ENCODE measurements around the gene PTPRN2.

PTPRN2 gene

DNA sequence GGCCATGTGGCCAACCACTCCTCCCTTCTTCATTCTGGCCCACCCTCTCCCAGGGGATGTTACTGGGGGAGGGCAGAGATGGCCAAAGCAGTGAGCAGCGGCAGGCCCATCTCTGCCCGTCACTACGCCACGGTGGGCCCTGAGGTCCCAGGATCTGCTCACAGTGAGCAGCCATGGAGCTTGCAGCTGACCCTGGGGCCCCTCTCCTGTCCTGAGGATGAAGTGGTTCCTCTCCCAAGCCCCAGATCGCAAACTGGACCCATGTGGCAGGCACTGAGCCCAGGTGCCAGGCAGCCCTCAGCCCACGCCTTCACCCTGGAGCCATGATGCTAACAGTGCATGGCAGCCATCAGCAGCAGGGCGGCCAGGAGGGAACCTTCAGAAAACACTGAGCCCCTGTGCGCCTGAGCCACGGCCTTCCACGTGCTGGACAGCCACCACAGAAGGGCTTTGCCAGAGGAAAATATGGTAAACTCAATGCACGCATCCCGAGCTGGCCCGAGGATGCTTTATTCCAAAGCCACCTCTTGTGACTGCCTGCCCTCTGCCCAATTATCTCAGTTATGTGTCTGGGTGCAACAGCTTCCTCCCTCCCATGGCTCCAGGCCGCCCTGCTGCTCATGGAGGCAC, 485.7 kb downstream of the PTPRN2 start:
- no peak for DNase-seq

DNA sequence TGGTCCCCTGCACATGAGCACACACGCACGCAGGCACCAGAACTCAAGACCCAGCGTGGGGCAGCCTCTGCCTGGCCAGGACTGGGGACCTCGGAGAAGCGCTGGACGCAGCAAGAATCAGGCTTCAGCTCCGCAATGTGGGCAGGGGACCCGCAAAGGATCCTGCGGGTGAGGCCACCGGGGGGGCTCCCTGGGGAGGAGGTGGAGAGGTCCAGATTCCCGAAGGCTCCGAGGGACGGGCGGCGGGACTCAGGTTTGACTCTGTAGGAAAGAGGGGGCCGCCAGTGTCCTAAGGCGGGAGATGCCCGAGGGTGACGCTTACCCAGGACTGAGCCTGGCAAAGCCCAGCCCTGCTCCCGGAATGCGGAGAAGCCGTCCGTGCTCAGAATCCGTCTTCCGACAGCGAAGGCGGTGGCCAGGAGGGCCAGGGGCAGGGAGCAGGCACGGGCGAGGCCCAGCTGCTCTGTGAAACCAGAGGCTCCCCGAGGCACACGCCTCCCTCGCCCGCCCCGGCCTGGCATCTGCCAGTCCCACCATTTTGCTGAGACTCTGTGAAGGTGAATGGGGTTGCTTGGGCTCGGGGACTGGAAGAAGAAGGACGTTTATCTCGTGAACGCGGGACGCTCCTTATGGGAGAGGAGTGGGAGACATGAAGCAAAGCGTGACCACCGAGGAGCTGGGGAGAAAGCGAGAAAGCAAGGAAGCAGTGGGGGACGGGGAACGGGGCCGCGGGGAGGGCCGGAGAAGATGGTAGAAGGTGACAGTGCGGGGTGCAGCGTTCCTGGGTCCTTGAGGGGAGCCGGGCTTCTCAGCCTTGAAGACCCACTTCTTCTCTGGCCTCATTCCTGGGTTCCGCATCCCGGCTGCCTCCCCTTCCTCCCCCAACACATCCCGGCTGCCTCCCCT, 489.2 kb downstream of the PTPRN2 start:
- no peak for DNase-seq

DNA sequence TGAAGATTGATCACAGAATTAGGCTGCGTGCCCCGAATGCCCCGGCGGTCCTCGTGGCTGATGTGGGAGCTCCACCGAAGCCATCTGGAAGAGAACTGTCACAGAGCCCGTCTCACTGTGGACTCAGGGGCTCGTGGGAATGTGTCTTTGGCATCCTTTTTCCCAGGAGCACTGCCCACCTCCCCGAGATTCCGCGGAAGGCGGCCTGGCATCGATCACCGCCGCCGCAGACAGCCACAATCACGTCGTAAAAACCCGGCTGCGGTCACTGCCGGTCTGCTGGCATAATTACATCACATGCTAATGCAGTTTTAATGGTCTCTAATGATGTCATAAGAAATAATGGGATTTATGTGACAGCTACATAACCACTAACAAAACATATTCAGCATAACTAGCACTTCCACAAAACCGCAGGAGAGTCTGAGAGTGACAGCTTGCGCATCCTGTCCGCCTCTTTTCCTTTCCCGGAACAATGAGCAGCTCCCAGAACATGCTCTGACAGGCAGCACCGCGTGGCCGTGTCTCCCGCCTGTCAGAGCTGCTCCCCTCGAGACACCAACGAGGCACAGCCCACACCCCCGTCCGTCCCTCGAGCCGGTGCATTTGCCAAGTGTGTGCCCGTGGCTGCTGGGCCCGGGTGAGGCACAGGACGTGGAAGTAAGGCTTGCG, 490.0 kb downstream of the PTPRN2 start:
- DNase-seq, result no peak

DNA sequence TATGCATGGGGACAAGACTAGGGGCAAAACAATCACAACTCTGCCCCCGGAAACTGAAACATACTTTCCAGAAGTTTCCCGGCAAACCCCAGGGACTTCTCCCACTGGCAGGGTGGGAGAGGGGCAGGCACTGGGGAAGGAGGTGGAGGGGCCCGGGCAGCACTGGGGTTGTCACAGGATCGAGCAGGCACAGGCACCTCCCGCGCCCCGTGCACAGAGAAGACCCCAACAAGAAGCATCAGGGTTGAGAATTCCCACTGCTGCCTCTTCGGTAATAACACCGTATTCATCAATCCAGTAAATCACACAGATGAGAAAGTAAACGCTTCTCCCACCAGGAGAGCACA, 490.5 kb downstream of the PTPRN2 start:
- no peak for DNase-seq

DNA sequence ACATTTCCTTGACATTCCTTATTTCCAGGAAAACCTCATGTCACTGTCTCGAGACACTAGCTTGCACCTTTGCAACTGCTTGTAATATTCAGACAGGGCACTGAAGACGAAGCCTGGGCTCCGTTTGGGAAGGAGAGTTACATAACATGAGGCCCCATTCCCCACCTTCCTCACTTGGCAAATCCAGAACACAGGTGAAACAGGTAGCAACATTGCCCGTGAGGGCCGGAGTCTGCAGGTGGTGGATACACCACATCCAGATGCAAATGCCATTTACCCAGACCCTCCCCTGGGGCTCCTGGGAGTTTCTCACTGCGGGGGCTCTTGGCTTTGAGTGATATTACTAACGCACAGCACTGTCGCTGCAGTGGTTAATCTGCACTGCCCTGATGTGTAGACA, 491.0 kb downstream of the PTPRN2 start:
- no peak for DNase-seq

DNA sequence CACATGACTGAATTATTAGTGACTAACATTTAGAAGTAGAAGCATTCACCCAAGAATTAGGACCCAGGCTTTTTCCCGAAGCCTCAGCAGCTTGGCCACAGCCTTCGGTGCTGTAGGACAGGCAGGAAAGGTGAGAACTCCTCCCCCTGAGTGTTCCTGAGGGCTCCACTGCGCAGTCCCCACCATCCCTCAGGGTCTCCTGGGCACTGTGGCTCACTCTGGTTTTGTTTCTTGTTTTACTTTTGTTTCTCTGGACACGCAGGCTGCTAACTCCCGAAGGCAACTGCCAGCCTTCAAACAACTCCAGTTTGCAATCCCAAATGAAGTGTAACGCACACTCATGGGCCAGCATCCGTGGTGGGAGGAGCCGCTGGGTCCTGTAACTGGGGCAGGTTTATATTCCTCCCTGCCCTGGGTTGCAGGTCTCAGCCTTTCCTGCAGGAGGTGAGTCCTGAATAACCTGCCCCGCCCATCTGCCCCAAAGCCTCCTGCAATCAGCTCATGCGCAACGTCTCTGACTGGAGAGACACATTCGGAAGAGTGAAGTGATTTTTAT, 492.9 kb downstream of the PTPRN2 start:
- DNase-seq, result no peak

DNA sequence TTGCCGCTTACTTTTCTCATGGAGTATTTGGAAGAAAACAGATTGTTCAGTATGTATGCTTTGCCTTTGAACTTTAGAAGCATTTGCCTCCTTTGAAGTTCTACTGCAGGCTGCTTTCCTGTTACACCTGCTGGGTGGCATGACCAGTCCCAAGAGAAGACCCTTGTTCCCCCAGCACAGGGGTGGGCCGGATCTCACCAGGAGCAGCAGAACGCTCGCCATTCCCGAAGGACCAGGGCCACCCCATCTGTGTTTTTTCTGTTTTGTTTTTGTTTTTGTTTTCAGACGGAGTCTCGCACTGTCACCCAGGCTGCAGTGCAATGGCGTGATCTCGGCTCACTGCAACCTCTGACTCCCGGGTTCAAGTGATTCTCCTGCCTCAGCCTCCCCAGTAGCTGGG, 493.6 kb downstream of the PTPRN2 start:
- DNase-seq, result no peak

DNA sequence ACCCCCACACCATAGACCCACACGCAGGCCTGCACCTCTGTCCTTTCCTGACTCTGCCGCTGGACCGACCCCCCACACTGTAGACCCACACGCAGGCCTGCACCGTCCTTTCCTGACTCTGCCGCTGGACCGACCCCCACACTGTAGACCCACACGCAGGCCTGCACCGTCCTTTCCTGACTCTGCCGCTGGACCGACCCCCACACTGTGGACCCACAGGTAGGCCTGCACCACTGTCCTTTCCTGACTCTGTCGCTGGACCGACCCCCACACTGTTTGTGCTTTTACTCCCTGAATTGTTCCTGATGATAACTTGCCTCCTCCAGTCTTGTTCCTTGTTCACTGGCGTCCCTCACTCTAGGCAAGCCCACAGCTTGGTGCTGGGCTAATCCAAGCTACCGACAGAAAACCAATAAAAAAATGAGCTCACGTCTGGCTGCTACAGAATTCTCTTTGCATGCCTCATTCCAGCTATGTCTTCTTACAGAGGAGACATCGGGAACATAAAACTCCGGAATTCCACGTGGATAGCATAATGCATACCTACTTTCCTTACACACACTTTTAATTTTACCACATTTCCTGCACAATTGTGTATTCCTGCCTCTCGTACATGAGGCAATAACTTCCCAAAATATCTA, 494.3 kb downstream of the PTPRN2 start:
- DNase-seq, result no peak

DNA sequence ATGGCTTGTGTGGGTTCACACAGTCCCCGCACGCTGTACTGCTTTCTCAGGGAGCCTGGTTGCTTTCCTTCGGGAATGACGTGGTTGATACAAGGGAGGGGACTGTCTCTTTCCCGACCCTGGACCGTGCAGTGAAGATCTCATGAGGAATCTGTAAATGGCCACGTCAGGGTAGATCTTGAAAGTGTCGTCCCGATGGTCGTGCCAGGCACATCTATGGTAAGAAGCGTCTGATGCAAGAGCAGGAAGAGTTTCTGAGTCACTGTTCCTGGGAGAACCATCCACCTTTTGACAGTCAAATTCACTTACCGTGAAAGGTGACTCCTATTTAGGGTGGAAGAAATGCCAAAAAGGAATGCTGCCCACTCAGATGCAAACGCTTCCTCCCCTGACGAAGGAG, 500.4 kb downstream of the PTPRN2 start:
- no peak for DNase-seq

DNA sequence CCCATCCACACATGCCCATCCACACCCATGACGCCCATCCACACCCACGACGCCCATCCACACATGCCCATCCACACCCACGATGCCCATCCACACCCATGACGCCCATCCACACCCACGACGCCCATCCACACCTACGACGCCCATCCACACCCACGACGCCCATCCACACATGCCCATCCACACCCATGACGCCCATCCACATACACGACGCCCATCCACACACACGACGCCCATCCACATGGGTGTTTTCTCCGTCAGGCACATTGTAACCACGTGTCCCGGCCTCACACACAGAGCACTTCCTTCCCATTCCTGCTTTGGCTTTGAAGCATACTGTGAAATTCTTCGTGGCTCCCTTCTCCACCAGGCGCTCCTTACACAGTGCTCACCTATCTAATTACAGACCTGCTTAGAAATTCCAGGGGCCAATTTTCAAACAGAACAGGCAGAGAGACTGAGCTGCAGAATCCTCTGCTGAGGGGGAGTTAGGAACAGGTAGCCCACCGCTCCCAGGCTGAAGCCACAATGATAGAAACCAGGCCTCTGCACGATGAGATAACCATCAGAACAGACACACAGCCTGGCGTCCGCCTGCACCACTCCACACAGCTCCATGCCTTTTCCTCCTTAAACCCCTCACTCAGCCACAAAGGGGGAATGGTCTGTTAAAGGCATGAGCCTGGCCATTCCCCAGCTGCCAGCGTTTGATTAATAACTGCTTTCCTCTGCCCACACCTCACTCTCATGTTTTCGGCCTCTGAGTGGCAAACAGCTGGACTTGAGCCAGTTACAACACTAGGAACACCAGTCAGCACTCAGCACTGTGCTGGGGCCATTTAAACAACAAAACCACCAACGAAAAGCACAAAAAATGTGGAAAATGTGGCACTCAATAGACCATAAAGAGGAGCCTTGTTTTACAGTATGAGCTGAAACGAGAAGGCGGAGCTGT, 501.6 kb downstream of the PTPRN2 start:
- DNase-seq, result no peak

DNA sequence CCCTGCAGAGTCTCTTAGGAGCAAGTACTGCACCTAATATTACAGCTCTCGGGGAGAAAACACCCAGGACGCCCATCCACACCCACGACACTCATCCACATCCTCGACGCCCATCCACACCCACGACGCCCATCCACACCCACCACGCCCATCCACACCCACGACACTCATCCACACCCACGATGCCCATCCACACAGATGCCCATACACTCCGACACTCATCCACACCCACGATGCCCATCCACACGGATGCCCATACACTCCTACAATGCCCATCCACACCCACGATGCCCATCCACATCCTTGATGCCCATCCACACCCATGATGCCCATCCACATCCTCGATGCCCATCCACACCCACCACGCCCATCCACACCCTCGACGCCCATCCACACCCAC, 503.1 kb downstream of the PTPRN2 start:
- no peak for DNase-seq

DNA sequence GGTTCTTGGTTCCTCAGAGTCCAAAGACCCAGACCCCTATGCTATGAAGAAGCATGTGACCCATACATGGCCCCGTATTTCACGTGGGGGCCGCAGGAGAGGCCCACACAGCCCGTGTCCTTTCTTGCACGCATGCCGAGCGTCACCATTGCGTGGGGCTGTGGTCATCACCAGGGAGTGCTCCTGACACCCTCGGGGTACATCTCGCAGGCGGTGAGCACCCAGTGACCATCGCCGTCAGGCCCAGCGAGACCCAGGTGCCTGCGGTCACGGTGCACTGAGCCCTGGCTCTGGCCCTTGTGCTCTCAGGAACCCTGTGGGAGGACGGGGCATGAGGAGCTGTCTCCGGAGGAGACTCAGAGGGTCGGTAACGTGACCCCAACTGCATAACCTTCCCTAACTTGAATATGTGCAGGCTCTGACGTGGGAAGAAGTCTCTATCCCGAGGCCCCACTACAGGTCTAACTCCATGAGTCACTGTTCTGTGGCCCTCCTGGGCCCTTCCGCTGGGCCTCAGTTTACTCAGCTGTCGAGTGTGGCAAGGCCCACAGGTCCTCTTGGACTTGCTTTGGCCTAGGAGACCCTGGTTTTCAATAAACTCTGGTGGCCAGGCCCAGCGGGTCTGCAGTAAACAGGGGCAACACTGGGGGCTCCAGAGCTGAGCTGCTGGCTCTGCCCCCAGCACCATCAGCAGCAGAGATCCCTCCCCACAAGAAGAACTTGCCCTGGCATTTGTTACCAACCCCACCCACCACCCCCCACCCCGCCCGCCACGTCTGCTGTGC, 503.9 kb downstream of the PTPRN2 start:
- no peak for DNase-seq

DNA sequence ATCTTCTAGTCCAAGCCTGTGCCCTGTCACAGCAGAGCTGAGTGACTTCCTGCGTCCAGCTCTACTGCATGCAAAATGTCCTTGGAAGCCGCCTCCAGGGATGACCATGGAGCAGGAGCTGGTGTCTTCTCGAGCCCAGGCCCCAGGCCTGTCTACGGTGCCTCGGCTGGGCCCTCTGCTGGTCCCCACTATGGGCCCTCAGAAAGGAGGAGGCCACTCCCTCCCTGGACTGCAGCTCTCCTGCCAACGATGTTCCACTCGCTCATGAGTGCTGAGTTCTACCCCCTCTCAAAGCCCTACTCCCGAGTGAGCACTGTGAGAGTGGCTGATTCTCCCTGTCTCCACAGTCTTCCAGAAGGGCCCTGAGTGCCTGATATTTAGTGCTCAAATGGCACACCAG, 504.9 kb downstream of the PTPRN2 start:
- no peak for DNase-seq

DNA sequence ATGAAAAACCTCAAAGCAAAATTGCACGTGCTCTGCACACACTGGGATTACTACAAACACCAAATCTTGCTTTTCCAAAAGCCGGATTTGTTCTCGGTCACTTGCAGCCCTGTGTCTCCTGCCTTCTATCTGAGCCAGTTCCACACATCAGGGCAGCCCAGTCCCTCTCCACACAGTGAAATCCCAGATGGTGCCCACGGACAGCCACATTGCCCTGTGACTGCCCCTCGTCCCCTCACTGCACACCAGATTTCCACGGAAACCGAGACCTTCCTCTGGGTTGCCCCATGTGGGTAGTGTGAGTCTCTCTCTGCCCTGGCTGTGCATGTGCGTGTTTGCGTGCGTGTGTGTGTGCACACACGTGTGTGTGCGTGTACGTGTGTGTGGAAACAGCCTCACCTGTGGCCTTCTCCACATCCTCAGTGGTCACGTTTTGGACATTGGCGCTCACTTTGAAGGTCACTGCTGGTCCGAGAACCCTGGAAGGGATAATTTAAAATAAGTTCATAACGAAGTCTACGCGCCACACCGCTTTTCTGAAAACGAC, 506.7 kb downstream of the PTPRN2 start:
- DNase-seq, result no peak

DNA sequence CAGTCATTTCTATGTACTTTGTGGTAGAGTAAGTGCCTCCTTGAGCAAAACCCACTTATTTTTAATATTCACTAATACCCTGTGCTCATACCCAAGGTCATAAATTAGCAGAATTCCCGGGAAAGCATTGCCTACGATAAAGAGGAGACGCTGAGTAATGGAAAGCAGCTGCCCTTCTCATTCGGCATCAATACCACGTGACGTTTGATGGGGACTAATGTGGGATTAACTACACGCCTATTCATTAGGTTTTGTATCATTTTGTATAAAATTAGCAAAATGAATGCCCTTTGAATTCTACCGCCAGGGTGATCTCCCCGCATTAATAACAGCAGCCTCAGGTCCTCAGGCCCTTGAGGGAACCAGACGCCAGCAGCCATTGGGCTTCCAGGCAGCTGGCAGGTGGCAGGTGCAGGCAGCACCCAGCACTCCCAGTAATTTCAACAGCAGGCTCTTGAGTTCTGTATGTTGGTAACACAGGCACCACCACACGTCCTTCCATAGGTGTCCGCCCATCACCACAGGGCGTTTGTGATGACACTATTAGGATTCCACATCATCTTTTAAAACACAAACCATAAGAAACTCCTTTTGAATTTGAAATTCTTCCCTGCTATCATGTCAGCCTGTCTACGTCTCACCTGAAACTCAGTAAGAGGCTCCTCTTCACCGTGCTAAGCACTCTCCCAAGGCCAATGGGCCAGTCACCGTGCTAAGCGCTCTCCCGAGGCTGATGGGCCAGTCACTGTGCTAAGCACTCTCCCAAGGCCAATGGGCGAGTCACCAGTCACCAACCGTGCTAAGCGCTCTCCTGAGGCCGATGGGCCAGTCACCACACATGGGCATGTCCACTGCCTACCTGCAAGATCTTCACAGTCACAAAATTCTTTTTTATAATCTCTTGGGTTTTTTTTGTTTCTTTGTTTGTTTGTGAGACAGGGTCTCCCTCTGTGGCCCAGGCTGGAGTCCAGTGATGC, 509.4 kb downstream of the PTPRN2 start:
- peak; percentile 84 for DNase-seq

DNA sequence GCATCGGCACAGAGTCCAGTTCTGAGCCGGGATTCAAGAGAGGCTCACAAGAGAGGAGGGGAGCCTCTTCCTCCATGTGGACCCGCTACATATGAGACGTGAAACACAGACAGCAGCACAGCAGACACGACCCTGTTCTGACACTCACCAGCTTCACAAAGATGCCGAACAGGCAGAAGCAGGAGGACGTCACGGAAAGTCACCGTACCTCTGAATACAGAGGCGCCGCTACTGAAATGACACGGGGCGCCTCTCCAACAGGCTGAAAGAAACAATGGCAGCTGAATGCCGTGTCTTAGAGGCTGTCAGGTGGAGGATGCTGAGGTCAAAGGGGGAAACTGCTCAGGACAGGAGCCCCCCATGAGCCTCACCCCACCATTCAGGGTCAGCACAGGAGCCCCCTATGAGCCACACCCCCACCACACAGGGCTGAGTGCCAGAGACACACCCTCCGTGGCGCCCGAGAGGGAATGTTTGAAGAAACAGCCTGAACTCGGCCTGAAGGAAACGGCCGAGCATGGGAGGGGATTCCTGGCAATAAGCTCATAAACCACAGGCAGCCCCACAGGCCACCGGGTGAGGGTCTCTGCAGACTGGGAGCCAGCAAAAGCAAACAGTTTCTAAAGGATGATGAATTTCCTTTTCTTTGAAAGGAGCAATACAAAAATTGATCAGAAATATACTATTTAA, 510.3 kb downstream of the PTPRN2 start:
- no peak for DNase-seq

DNA sequence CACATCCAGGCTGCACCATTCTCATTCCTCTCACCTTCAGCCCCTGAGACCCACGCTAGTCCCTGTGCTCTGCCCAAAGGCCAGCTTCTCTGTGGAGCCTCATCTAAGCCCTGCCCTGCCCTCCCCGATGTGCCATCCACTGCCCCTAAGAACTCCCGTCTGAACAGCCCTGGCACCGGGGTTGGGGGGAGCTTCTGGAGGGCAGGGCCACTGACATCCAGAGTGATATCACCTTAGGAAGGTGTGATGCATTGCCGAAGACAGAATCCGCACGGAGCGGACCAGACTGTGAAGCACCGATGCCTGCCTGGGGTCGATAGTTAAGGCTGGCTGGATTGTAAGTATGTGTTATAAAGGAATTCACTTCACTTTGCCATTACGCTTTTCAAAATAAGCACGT, 511.0 kb downstream of the PTPRN2 start:
- DNase-seq, result no peak

DNA sequence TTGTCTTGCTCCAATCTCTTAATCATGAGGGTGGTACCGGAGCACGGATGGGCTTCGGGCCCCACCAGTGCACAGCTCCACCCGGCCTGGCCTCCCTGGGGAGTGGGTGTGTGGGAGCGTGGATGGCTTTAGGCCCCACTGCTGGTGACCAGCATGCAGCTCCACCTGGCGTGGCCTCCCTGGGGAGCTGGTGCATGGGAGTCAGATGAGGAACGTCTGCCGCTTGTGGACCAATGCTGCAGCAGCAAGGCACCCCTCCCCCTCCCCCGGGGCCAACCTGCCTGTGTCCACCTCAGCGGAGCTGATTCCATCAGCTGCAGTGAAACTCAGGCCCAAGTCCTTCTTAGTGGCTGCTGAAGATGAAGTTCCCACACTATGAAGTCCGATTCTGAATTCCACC, 511.4 kb downstream of the PTPRN2 start:
- DNase-seq, result no peak

DNA sequence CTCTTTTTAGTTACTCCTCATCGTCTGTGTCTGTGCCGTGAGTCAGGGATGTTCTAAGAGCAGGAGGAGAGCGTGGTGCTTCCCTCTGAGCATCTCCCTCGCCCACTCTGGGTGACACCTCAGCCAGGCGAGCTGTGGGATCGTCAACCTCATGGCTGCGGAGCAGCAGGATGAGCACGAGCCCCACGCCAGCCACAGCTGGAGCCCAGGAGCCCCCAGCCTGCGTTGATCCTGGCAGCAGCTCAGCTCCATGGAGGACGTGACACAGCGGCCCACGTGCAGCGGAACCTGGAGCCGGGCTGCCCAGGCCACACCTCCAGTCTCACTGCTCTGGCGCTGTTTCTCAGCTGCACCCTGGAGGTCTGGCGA, 512.0 kb downstream of the PTPRN2 start:
- DNase-seq, result no peak
